Measurements from ENCODE around the gene ASIC4. TPM values are rescaled to one million over a fixed set of nuclear protein-coding genes. Genes with fewer than 3 reads are reported as not detected.

ASIC4 gene
- polyA plus RNA-seq, 4 donors = 0.10 to 0.33 (median 0.17) TPM

Other genes starting within 250 kb of the ASIC4 start
- gene DNAJB2, start 235.1 kb upstream of the ASIC4 start, polyA plus RNA-seq (ENCODE audit: insufficient read length in 4 of 4) = 10 to 100 TPM; 68.5 to 91.1 (median 75.5) TPM
- gene PTPRN, start 205.1 kb upstream of the ASIC4 start, polyA plus RNA-seq (ENCODE audit: insufficient read length in 4 of 4) = under 1 TPM; 0.16 to 0.57 (median 0.22) TPM
- not detected for gene RESP18, start 181.7 kb upstream of the ASIC4 start, polyA plus RNA-seq (ENCODE audit: insufficient read length in 4 of 4)
- gene DNPEP, start 126.6 kb upstream of the ASIC4 start, polyA plus RNA-seq (ENCODE audit: insufficient read length in 4 of 4) = 10 to 100 TPM; 54.3 to 73.8 (median 69.2) TPM
- 1 to 10 TPM; 7.4 to 9.3 (median 8.1) TPM for gene DES, start 96.1 kb upstream of the ASIC4 start, polyA plus RNA-seq (ENCODE audit: insufficient read length in 4 of 4)
- gene SPEG, start 79.6 kb upstream of the ASIC4 start, polyA plus RNA-seq (ENCODE audit: insufficient read length in 4 of 4) = 10 to 100 TPM; 10.7 to 18.1 (median 14.7) TPM
- 10 to 100 TPM; 32.8 to 41.9 (median 37.8) TPM for gene GMPPA, start 15.6 kb upstream of the ASIC4 start, polyA plus RNA-seq (ENCODE audit: insufficient read length in 4 of 4)
- gene CHPF, start 29.3 kb downstream of the ASIC4 start, polyA plus RNA-seq (ENCODE audit: insufficient read length in 4 of 4) = 10 to 100 TPM; 27.8 to 51.8 (median 34.8) TPM
- 1 to 10 TPM; 2.7 to 5.0 (median 3.6) TPM for gene TMEM198, start 29.5 kb downstream of the ASIC4 start, polyA plus RNA-seq (ENCODE audit: insufficient read length in 4 of 4)
- 100 to 1,000 TPM; 127 to 208 (median 175) TPM for gene OBSL1, start 57.1 kb downstream of the ASIC4 start, polyA plus RNA-seq (ENCODE audit: insufficient read length in 4 of 4)
- 1 to 10 TPM in 2 of 4 donors, under 1 TPM in 2; 0.46 to 2.4 (median 1.3) TPM for gene INHA, start 57.8 kb downstream of the ASIC4 start, polyA plus RNA-seq (ENCODE audit: insufficient read length in 4 of 4)
- gene STK11IP, start 83.4 kb downstream of the ASIC4 start, polyA plus RNA-seq (ENCODE audit: insufficient read length in 4 of 4) = 10 to 100 TPM; 16.7 to 37.6 (median 28.7) TPM
- gene SLC4A3, start 113.1 kb downstream of the ASIC4 start, polyA plus RNA-seq (ENCODE audit: insufficient read length in 4 of 4) = 10 to 100 TPM in 2 of 4 donors, 1 to 10 TPM in 2; 7.6 to 14.2 (median 10.8) TPM

All from left renal cortex interstitium (tissue), 4 donors.